SW 1271 (cell line): ENCODE measurements around the gene METTL25B.

Experiments used
- DNase-seq, 2 experiments: peaks; one replicate each; lab custom pipeline; 2025; lab: John Stamatoyannopoulos, UW

Gene METTL25B

DNA sequence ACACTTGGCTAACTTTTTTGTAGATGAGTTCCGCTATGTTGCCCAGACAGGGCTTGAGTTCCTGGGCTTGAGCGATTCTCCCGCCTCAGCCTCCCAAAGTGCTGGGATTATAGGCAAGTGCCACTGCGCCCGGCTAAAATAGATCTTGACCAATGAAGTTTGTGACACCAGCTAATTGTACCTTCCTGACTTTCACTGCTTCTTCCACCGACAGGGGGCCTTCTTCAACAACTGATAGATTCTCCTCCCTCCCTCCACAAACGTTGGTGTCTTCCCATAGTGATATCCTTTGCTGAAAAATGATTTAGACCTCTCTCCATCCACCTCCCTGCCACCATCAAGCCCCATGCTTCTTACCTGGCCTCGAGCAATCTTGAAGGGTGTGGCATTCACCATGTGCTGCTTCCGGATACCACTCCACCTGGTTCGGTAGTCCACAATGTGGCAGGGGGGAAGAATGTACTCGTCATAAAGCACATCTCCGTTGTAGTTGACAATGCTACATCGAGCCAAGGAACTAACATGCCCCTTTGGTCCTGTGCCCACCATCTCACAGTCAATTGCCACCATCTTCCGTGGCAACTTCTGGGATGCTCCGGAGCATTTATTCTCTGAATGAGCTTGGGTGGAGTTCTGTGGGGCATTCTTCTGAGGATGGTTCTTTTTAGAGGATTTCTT is 1.6 kb upstream of the METTL25B start:
- DNase-seq = peak; percentile 18 to 45

DNA sequence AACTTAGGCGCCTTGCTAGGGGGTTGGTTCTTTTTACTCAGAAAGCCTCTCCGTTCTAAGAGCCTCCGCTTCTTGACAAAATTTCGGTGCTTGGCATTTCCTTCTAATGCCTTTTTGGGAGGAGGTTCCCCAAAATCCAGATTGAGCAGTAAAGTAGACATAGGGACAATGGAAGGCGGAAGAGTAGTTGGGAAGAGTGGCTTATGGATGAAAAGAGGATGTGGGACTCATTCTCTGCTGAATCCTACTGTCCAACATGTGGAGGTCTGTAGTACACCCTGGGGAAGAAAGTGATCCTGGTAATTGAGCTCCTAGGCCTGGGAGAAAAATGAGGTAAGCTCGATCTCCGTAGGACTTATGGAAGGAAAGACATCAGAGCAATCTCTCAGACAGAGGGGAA is 777 bp upstream of the METTL25B start:
- no peak for DNase-seq

DNA sequence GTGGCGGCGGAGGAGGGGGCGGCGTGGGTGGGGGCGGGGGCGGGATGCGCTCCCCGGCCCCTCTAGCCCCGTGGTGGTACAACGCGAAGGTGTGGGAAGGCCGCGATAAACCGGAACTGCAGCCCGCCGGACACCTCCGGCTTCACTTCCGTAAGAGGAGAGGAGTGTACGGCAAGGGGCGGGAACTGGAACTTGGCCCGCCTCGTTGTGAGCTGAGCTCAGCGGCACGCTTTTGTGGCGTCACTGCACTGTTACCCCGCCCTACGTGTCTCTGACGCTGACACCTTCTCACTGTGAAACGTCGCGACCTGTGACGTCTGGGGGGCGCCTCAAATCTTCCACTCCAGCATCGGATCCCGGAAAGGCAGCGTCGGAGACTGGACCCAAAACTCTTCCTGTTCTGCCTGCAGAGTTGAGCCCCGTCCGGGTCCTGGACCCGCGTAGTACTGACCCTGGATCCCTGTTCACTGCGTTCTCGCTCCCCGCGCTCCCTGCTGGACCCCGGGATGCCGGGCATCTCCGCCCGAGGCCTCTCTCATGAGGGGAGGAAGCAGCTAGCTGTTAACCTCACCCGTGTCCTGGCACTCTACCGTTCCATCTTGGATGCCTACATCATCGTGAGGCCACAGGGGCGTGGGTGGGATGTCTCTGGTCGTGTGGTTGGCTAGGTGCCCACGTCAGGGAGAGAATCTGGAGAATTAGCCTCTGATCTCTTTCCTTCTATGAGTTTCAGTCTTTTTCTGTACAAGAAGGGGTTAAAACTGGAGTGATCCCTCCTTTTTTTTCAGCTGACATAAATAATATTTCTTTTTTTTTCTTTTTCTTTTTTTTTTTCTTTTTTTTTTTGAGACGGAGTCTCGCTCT is 562 bp downstream of the METTL25B start, which contains the start of gene ISG20L2:
Gene ISG20L2 (minus strand): TSS at position 168 of the 864 bp plus-strand sequence. CDS start 1,114 bp downstream, outside the sequence.
- DNase-seq = peak; percentile 70 to 91

DNA sequence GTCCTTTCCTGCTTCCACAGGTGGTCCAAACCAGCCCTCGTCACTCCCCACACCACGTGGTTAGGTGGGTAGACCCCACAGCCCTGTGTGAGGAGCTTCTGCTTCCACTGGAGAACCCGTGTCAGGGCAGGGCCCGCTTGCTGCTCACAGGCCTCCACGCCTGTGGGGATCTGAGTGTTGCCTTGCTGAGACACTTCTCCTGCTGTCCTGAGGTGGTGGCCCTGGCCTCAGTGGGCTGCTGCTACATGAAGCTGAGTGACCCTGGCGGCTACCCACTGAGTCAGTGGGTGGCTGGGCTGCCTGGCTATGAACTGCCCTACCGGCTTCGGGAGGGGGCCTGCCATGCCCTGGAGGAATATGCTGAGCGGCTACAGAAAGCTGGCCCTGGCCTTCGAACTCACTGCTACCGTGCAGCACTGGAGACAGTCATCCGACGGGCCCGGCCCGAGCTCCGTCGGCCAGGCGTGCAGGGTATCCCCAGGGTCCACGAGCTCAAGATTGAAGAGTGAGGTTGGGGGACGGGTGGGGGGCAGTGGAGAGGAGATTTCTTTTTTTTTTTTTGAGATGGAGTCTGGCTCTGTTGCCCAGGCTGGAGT is 5.8 kb downstream of the METTL25B start:
- DNase-seq = no peak

DNA sequence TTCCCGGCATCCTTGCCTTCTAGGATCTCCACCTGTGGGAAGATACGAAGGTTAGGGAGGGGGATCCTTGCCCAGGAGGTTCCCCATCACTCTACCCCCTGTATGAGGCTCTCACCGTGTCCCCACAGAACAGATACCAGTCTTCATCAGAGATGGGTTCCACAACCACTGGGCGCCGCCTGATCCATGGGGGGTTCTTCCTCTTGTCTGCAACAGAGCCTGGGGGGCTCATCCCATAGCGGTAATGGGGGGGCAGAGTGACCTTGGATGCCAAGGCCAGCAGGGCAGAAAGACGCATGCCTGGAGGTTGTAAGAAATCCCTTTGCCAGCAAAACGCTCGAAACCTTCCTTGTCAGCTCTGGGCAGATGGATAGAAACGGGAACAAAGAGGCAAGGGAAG is 10.1 kb downstream of the METTL25B start:
- DNase-seq = no peak

DNA sequence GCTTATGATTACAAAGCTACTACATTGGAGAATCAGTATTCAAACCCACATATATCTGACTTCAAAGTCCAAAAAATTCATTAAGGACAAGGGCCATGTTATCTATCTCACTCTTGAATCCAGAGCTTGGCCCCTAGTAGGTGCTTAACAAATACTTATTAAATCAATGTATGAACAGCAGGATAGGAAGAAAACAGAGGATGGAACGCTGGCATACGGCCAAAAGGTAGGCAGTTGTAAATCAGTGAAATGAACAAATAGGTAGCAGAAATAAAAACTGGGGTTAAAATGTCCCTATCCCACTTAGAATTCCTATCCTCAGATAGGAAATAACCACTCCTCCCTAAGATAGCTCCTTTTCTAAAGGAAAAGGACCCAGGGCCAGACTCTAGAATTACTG is 10.6 kb downstream of the METTL25B start:
- DNase-seq = no peak

DNA sequence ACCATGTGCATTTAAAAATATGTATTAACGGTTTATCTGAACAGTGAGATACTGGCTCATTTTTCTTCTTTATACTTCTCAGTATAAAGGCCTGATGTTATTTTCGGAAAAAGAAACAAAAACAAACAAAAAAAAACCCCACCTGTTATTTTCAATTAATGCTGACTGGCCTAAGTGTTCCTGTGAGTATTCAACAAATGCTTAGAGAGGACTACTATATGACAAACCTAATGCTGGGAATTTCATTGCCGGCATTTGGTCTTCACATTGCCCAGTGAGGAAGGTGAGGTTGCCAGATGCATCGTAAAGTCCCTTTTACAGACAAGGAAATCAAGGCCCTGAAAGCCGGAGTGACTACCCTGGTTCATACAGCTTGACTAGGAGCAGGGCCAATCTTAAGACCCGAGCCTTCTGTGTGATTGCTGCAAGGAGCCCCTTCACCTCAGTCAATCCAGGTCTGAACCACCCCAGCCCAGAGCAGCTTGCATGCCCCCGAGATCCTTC is 12.0 kb downstream of the METTL25B start:
- DNase-seq = no peak

DNA sequence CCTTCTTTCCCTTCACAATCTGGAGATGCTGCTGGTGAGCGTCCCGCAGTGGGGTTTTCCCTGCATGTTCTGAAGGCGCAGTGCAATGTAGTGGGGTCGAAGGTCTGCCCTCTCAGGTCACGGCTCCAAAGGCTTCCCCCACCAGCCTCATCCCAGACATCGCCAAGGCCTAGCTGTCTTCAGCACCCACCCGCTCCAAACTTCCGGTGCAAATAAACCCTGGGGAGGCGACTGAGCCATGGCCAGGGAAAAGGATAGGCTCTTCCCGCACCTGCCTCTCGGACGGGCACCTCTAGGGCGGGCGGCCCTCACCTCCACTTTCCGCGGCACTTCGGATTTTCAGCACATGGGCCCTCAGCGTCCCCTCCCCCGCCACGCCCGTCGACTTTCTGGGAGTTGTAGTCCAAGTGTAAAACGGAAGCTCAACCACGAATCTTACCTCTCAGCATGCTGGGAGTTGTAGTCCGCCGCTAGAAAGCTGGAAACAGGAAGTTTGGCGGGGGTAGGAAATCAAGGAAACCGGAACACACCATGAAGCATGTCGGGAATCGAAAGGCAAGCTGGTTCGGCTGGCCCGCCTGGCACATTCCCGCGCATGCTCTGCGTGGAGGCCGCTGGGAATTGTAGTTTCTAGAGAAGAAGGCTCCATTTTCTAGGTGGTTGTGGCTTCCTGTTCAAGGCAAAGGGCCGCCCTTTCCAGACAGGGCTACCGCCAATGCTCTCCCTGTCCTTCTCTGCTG is 12.6 kb downstream of the METTL25B start, which contains the start of gene MRPL24:
Gene MRPL24 (minus strand): TSS at position 348 of the 740 bp plus-strand sequence. CDS start 2,384 bp downstream, outside the sequence.
- DNase-seq = peak; percentile 86 to 97

DNA sequence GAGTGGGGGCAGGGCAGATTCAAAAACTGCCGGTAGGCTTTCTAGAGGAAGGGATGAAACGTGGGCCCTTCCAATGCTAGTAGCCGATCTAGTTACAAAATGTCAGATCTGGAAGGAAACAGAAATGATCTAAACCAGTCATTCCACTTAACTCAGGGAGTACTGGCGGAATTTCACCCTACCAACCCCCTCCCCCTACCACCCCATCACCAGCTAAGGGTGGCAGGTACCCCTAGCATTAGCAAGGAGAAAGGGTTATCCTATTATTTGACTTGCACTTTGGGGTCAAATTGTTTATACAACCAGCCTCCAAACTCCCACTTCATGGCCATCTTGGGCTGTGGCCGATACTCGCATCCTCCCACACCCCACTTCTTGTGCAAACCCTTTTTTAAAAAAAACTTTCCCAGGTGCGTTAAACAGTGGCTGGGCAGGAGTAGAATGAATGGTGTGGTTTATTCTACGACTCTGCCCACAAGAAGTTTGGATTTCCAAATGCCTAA is 13.3 kb downstream of the METTL25B start:
- no peak for DNase-seq

DNA sequence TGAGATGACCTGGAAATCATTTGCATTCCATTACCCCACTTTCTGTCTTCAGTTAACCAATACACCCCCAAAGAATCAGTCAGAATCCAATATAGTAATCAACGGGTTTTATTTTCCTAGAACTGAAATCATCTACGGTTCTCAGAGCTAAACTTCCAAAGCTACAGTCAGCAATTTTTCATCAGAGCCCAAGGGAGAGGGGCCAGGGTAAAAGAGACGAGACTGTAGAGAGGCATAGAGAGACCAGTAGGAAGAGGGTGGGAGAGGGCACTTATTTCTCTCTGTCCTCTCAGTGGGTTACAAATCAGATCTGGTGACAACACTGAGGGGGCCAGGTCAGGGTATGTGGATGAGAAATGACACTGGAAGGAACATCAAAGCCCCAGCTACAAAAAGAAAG is 13.7 kb downstream of the METTL25B start:
- no peak for DNase-seq

DNA sequence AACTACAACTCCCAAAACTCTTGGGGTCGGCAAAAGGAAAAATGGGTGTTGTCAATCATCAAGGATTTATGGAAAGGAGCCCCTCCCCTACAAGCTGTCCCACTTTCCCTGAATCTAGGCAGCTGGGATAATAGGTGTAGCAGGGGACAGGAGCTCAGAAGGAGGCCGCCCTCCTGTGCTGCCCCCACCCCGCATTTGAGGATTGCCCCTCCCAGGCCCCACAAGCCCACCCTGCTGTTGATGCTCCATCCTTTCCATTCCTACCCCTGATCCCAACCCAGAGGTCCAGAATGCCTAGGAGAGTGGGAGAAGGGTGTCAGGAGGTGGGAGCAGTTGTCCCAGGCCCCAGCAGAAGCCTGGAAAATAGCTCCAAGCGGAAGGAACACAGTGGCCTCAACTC is 14.5 kb downstream of the METTL25B start:
- DNase-seq = no peak

DNA sequence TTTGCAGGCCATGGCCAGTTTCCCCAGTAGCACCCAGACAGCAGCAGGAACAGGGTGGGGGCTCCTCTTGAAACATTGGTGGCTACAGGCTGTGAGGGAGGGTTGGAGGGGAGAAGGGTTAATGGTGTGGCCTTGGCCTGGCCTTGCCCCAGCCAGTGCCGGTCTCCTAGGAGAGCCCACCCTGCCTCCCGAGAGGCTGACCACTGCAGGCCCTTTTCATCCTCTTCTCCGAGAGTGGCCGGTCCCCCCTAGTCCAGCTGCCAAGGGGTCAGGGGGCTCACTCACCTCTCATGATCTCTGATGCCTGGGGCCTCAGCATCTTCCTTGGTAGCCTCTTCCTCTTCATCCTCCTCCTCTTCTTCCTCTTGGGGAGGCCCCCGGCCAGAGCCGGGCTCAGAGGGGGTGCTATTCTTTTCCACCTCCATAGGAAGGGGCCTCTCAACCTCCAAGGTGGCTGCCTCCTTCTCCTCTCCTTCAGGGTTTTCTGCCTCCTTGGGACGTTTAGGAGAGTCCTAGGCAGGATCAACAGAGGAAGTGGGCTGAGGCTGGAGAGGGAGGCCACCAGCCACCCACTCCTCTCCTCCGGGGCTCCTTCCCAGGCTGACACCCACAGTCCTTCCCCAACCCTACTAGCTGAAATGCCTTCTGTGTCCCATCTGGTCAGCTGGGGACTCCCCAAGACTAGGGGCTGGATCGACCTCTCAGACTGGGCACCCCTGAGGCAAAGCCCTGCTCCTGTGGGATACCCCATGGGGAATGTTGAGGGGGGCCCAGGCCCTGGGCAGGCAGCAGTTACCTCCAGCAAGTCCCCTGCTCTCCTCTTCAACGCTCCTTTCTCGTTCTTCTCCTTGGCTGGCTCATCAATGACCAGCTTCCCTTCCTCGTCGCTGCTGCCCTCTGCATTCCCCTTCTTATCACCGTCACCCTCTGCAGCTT is 15.4 kb downstream of the METTL25B start:
- no peak for DNase-seq

DNA sequence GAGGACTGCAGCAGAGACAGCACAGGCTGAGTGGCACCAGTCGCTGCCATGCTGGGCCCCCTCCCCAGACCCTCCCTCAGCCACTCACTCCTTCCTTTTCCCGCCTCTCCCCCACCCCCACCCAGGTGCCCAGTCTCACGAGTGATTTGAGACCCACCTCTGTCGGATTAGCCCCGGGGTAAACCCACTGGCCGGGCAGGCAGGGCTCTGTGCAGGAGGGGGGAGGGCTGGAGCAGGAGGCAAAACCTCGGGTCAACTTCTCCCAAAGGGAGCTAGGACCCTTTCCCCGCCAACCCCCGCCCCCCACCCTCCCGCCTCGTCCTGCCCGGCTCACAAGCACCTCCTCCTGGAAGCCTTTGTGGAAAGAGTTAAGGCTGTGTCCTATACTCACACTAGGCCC is 16.1 kb downstream of the METTL25B start:
- no peak for DNase-seq

DNA sequence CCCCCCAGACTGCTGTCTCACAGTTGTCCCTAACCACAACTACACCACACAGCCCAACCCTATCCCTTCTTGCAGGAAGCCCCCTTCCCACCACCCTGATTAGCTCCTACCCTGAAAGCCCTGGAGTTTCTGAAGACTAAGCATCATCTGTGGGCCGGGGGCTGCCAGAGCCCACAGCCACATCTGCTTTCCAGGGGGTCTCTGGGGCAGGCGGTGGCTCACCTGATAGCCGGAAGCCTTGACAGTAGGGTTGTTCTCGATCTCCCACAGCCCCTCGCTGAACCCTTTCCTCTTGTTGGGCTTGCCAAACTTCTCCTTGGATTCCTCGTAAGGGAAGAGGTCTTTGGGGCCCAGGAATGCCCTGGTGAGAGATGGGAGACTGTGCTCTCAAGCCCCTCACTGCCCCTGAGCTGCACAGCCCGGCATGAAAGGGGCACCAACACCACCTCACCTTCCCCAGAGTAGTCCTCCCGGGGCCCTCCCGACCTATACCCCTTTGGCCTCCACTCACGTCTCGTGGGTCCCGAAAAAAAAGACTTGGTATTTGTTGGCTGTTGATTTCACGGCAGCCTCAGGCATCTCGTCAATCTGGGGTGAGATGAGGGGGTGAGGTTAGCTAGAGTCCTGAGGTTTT is 16.6 kb downstream of the METTL25B start:
- no peak for DNase-seq

DNA sequence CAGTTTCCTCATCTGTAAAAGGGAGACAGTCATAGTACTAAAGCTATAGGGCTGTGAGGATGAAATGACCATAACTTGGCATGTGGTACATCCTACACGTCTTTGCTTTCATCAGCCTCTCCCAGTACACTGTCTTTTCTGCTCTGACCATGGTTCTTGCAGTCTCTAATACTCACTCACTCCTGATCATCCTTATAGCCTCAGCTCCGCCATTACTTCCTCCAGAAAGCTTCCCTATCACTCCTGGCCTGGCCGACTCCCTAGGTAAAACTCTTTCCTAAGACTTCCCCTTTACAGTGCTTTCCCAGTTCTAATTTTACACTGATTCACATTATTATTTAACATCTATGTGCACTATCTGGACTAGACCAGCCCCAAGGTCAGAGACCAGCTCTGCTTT is 17.6 kb downstream of the METTL25B start:
- no peak for DNase-seq

DNA sequence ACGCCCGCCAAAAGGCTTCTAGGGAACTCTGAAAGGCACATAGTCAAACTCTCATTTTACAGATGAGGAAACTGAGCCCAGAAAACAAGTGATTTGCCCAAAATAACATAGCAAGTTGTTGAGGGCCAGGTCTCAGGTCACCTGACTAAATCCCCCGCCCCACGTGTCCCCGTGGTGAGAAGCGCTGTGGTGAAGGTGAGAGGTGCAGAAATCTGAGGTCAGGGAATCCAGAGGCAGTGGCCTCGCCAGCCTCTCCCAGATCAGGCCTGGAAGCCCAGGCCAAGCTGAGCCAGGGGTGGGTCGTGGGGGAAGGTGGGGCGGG is 18.1 kb downstream of the METTL25B start:
- DNase-seq = no peak

DNA sequence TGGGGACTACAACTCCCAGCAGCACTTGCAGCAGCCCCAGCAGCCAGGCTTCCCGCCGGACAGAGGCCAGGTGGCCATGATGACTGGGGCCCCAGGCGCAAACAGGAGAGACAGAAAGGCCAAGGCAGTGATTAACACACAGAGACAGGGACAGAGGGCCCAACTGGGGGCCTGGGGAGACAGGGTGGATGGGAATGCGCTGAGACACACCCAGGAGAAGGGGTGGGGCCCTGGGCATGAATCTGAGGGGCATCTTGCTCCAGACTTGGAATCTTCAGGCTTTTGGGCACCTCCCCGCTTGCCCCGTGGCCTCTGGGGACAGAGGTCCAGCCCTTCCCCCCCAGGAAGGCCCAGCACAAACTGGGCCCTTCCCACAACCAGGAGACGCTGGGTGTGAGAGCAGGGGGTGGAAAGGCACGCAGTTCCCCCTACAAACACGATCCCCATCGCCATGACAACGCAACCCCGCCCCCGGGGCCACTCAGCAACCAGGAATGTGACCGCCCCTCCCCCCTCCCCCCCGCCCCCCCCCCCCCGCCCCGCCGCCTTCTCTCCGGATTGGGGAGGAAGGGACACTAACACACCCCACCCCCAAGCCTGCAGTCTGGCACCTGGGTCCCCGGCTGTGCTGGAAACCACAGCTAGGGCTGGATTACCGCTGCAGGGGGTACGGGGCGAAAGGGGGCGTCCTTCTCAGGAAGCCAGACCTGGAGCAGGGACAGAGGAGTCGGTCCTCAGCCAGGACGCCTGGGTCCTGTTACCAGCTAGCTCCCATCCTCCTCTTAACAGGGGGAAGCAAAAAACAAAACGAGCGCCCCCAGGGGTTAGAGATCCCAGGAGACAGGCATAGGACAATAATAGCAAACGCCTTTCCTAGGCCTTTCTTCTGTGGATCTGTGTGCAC is 18.7 kb downstream of the METTL25B start:
- peak; percentile 51 to 83 for DNase-seq

DNA sequence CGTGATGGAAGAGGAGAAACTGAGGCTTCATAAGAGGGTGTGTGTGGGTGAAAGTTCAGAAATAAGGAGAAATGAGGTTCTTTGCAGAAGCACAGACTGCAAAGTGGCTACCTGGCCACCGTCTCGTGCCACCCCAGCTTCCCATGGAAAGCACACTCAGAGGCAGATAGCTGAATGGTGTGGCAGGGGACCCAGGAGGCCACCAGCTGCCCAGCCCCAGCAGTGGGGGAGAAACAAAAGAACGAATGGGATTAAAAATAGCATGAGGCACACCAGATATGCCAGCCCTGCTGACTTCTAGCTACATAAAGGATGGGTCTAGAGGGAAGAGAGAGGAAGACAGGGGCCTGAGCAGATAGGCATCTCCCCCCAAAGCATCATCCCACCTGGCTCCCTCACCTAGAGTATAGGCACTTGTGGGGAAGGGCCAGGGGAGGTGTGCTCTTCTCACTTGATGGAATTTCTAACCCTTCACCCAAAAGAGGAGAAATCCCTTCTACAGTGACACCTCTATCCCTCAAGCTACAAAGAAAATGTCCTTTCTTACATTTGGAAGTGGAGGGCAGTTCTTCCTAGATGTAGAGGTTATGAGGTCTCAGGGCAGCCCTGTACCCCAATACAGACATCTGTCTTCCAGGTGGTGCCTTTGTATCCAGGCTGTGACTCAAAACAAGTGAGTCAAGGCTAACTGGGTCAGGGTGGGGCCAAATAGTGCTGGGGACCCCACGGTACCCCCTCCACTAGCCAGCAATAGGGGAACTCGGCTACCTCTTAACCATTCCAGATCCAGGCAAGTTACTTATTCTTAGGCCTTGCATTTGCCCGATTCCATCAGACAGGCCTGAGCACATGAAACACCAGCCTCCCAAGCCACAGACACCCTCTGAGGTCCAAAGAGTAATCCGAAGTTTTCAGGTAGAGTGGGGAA is 19.7 kb downstream of the METTL25B start:
- DNase-seq = no peak
